Measurements from ENCODE around the gene GPR3. TPM values are rescaled to one million over a fixed set of nuclear protein-coding genes. Genes with fewer than 3 reads are reported as not detected.

GPR3 gene
- total and polyA plus RNA-seq, 2 experiments from 2014 or later: 1.9 to 2.8 TPM

- DNase-seq (ENCODE audit: low read depth in 1 of 2, low spot score in 1 of 2): no peak
Measured at GRCh38 chr1:27346991-27347624, 45.3 kb upstream of the GPR3 start.

GRCh38 chr1:27348861-27349783 lies 43.3 kb upstream of the GPR3 start:
- no peak for TF ChIP-seq CTCF (IDR thresholded peaks at IDR 0.05; ENCODE audit: low read depth, low read length)
- Histone ChIP-seq H3K27me3 (no peaks in the 10 kb centered on the region), H3K36me3 (no peaks in the 10 kb centered on the region), H3K4me1 (ENCODE audit: low read depth) (peaks cover 5% of the 10 kb centered on the region), H3K9me3 (ENCODE audit: low read depth) (no peaks in the 10 kb centered on the region), H3K4me3 (peak overlapping the region; percentile 47), H3K27ac (no peak overlapping the region)
- DNase-seq (ENCODE audit: low read depth in 1 of 2, low spot score in 1 of 2): peak; percentile 31 to 69

More at GRCh38 chr1:27346991-27347624, 45.3 kb upstream of the GPR3 start:
- H3K4me3 ChIP-seq: no peak overlapping the region
- H3K27me3 ChIP-seq: no peaks in the 10 kb centered on the region
- TF ChIP-seq CTCF (IDR thresholded peaks at IDR 0.05; ENCODE audit: low read depth, low read length): no peak
- H3K27ac ChIP-seq: no peak overlapping the region
- H3K9me3 ChIP-seq (ENCODE audit: low read depth): no peaks in the 10 kb centered on the region
- peaks cover 17% of the 10 kb centered on the region for H3K4me1 ChIP-seq (ENCODE audit: low read depth)
- H3K36me3 ChIP-seq: no peaks in the 10 kb centered on the region

- Histone ChIP-seq H3K27me3 (no peaks in the 10 kb centered on the region), H3K4me1 (ENCODE audit: low read depth) (peaks cover 5% of the 10 kb centered on the region), H3K4me3 (peak overlapping the region; percentile 47), H3K27ac (peak overlapping the region; percentile 24), H3K36me3 (no peaks in the 10 kb centered on the region), H3K9me3 (ENCODE audit: low read depth) (no peaks in the 10 kb centered on the region)
- TF ChIP-seq CTCF (IDR thresholded peaks at IDR 0.05; ENCODE audit: low read depth, low read length): no peak
- peak; percentile 83 to 89 for DNase-seq (ENCODE audit: low read depth in 1 of 2, low spot score in 1 of 2)
Measured at GRCh38 chr1:27349784-27350662, 42.4 kb upstream of the GPR3 start.

GRCh38 chr1:27350663-27351540 lies 41.5 kb upstream of the GPR3 start:
- peak overlapping the region; percentile 53 for H3K27ac ChIP-seq
- H3K9me3 ChIP-seq (ENCODE audit: low read depth): no peaks in the 10 kb centered on the region
- H3K4me1 ChIP-seq (ENCODE audit: low read depth): peaks cover 5% of the 10 kb centered on the region
- peak; percentile 23 for TF ChIP-seq CTCF (IDR thresholded peaks at IDR 0.05; ENCODE audit: low read depth, low read length)
- peak; percentile 60 to 98 for DNase-seq (ENCODE audit: low read depth in 1 of 2, low spot score in 1 of 2)
- H3K36me3 ChIP-seq: no peaks in the 10 kb centered on the region
- H3K27me3 ChIP-seq: no peaks in the 10 kb centered on the region
- H3K4me3 ChIP-seq: peak overlapping the region; percentile 47
